CD4-positive, alpha-beta T cell treated with Interleukin-2 at 100 ng/mL for 4 hours (primary cell): ENCODE measurements around the gene ZSCAN1.
A peak's percentile ranks its signal among the peaks of the same experiment; 100 is the strongest.
"Not testable (repeated sequence)": the region's sequence is repeated elsewhere in the genome, so short reads cannot be mapped to it uniquely, and the experiment has no call there.

Experiments used
- DNase-seq: peaks from one replicate; pipeline ENCODE4 v3.0.0-alpha.2; 2020; ENCODE audit warnings: low spot score

ZSCAN1 gene

GRCh38 chr19:58033741-58034476, at the start of gene ZSCAN1:
ZSCAN1 (plus strand) TSS chr19:58034025; CDS start chr19:58037837, 3,812 bp downstream.
- DNase-seq = no peak

GRCh38 chr19:57992841-57993240, 41.0 kb upstream of the ZSCAN1 start:
- DNase-seq = no peak

GRCh38 chr19:58000677-58001076, 33.1 kb upstream of the ZSCAN1 start:
- DNase-seq = no peak

GRCh38 chr19:58001895-58002369, 31.9 kb upstream of the ZSCAN1 start:
- DNase-seq = no peak

- DNase-seq = peak; percentile 84
These were observed 31.2 kb upstream of the ZSCAN1 start, which contains the start of gene ZNF606 for GRCh38 chr19:58002384-58003173. ZNF606 (minus strand) TSS chr19:58002820; CDS start chr19:58001319, 1,501 bp downstream.

GRCh38 chr19:58003174-58003828, 30.5 kb upstream of the ZSCAN1 start:
- DNase-seq = no peak

- DNase-seq = no peak
These were observed 26.5 kb upstream of the ZSCAN1 start for GRCh38 chr19:58007285-58007684.

- not testable (repeated sequence) for DNase-seq
These were observed 24.9 kb upstream of the ZSCAN1 start for GRCh38 chr19:58008877-58009276.

- no peak for DNase-seq
These were observed 24.5 kb upstream of the ZSCAN1 start for GRCh38 chr19:58009301-58009665.

- peak; percentile 63 for DNase-seq
These were observed 24.0 kb upstream of the ZSCAN1 start for GRCh38 chr19:58009666-58010301.

GRCh38 chr19:58010507-58010906, 23.3 kb upstream of the ZSCAN1 start:
- DNase-seq = no peak

GRCh38 chr19:58014141-58014540, 19.7 kb upstream of the ZSCAN1 start:
- no peak for DNase-seq

- no peak for DNase-seq
These were observed 13.7 kb upstream of the ZSCAN1 start for GRCh38 chr19:58020129-58020528.

GRCh38 chr19:58021541-58022282, 12.1 kb upstream of the ZSCAN1 start:
- DNase-seq = peak; percentile 45

GRCh38 chr19:58022283-58022660, 11.6 kb upstream of the ZSCAN1 start:
- DNase-seq = no peak

- DNase-seq = no peak
These were observed 9.2 kb upstream of the ZSCAN1 start for GRCh38 chr19:58024661-58025060.

GRCh38 chr19:58034477-58034793, 610 bp downstream of the ZSCAN1 start:
- no peak for DNase-seq

- no peak for DNase-seq
These were observed 2.0 kb downstream of the ZSCAN1 start for GRCh38 chr19:58035863-58036262.

- no peak for DNase-seq
These were observed 4.3 kb downstream of the ZSCAN1 start for GRCh38 chr19:58037927-58038687.

- DNase-seq = no peak
These were observed 4.9 kb downstream of the ZSCAN1 start for GRCh38 chr19:58038688-58039204.
